WTC11 (cell line): ENCODE measurements around the gene TIMM10. TPM values are rescaled to one million over a fixed set of nuclear protein-coding genes. Genes with fewer than 3 reads are reported as not detected.

Source experiments
- ATAC-seq: fragments of 200-7000 bp; cut with Tn5 transposase; 2 replicates; pipeline ENCODE4 v1.10.0; 2021; ENCODE audit warnings: mild to moderate bottlenecking, moderate library complexity
- CTCF ChIA-PET: fragments of 300-600 bp; sonication (Branson Sonifier 250); formaldehyde crosslinking; loops from one replicate; lab custom pipeline; 2021; ENCODE audit warnings: antibody characterized with exemption; lab: Charles Lee
- POLR2A ChIA-PET: fragments of 350-600 bp; sonication (Branson Sonifier 250); formaldehyde crosslinking; loops from one replicate; lab custom pipeline; 2021; ENCODE audit warnings: antibody characterized with exemption; lab: Charles Lee
- DNase-seq: peaks from one replicate; pipeline ENCODE4 v3.0.0; 2021; ENCODE audit warnings: low spot score
- H3K27ac Mint-ChIP-seq: 2 replicates; pipeline ENCODE4 v1.8.0; 2021; ENCODE audit warnings: mixed read lengths
- H3K27me3 Mint-ChIP-seq: 2 replicates; pipeline ENCODE4 v1.8.0; 2021; ENCODE audit warnings: low read depth, mild to moderate bottlenecking, moderate library complexity, mixed read lengths
- H3K36me3 Mint-ChIP-seq: 2 replicates; pipeline ENCODE4 v1.8.0; 2021; ENCODE audit warnings: mixed read lengths
- H3K4me1 Mint-ChIP-seq: 2 replicates; pipeline ENCODE4 v1.8.0; 2022; ENCODE audit warnings: mixed read lengths
- H3K4me3 Mint-ChIP-seq: 2 replicates; pipeline ENCODE4 v1.8.0; 2021; ENCODE audit warnings: mild to moderate bottlenecking, moderate library complexity, mixed read lengths
- H3K9me3 Mint-ChIP-seq: 2 replicates; pipeline ENCODE4 v1.8.0; 2021; ENCODE audit warnings: mixed read lengths
- FOXJ3 ChIP-seq: sonication (generic); formaldehyde crosslinking; IDR thresholded peaks from 2 replicates; pipeline ENCODE4 v1.9.0; 2021; ENCODE audit warnings: missing genetic modification reagents, mild to moderate bottlenecking, borderline replicate concordance
- GABPB1 ChIP-seq: sonication (generic); formaldehyde crosslinking; IDR thresholded peaks from 2 replicates; pipeline ENCODE4 v1.8.1; 2023; ENCODE audit warnings: mild to moderate bottlenecking, missing genetic modification reagents
- MXD4 ChIP-seq: fragments of 250-450 bp; sonication (Bioruptor Pico); IDR thresholded peaks from 2 replicates; pipeline ENCODE4 v1.8.0; 2021; ENCODE audit warnings: mild to moderate bottlenecking, moderate library complexity, borderline replicate concordance
- NR3C1 ChIP-seq: sonication (generic); formaldehyde crosslinking; conservative IDR thresholded peaks from 2 replicates; pipeline ENCODE4 v1.8.1; 2023; ENCODE audit warnings: low read depth, mild to moderate bottlenecking, missing genetic modification reagents
- RELA ChIP-seq: sonication (generic); formaldehyde crosslinking; IDR thresholded peaks from 2 replicates; pipeline ENCODE4 v1.8.1; 2022; ENCODE audit warnings: missing genetic modification reagents, mild to moderate bottlenecking, borderline replicate concordance
- TP53 ChIP-seq: sonication (generic); formaldehyde crosslinking; IDR thresholded peaks from 2 replicates; pipeline ENCODE4 v1.8.1; 2023; ENCODE audit warnings: mild to moderate bottlenecking, missing genetic modification reagents
- ZNF671 ChIP-seq: fragments of 250-450 bp; sonication (Bioruptor Pico); IDR thresholded peaks from 2 replicates; pipeline ENCODE4 v1.8.0; 2021; ENCODE audit warnings: mild to moderate bottlenecking
- total RNA-seq: library from RNA; stranded (reverse); gene quantifications from 3 replicates; pipeline ENCODE4 v1.2.3, GENCODE V29; 2021
- TF ChIP-seq, protein P1 (sequence below): sonication (generic); formaldehyde crosslinking; IDR thresholded peaks from 2 replicates; pipeline ENCODE4 v1.8.0; 2023; ENCODE audit warnings: missing genetic modification reagents
- TF ChIP-seq, protein P2 (sequence below): fragments of 250-450 bp; sonication (Bioruptor Pico); IDR thresholded peaks from 2 replicates; pipeline ENCODE4 v1.9.0; 2021; ENCODE audit warnings: mild to moderate bottlenecking, borderline replicate concordance
- TF ChIP-seq, protein P3 (sequence below): sonication (generic); formaldehyde crosslinking; IDR thresholded peaks from 2 replicates; pipeline ENCODE4 v1.8.1; 2022; ENCODE audit warnings: mild to moderate bottlenecking, moderate library complexity, missing genetic modification reagents
- TF ChIP-seq, protein P4 (sequence below): sonication (generic); formaldehyde crosslinking; IDR thresholded peaks from 2 replicates; pipeline ENCODE4 v1.8.1; 2023; ENCODE audit warnings: mild to moderate bottlenecking, missing genetic modification reagents, moderate library complexity
- TF ChIP-seq, protein P5 (sequence below): fragments of 200-600 bp; IDR thresholded peaks from 2 replicates; pipeline ENCODE4 v1.8.0; 2022; ENCODE audit warnings: antibody characterized with exemption

The TIMM10 gene
- total RNA-seq, 1 experiment from 2014 or later = 92.8 TPM

- TF ChIP-seq RELA (CRISPR knock-in tag) = no peak
- TF ChIP-seq, protein P1, sequence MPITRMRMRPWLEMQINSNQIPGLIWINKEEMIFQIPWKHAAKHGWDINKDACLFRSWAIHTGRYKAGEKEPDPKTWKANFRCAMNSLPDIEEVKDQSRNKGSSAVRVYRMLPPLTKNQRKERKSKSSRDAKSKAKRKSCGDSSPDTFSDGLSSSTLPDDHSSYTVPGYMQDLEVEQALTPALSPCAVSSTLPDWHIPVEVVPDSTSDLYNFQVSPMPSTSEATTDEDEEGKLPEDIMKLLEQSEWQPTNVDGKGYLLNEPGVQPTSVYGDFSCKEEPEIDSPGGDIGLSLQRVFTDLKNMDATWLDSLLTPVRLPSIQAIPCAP (CRISPR knock-in tag) = no peak
- no peak for TF ChIP-seq TP53
- TF ChIP-seq, protein P2, sequence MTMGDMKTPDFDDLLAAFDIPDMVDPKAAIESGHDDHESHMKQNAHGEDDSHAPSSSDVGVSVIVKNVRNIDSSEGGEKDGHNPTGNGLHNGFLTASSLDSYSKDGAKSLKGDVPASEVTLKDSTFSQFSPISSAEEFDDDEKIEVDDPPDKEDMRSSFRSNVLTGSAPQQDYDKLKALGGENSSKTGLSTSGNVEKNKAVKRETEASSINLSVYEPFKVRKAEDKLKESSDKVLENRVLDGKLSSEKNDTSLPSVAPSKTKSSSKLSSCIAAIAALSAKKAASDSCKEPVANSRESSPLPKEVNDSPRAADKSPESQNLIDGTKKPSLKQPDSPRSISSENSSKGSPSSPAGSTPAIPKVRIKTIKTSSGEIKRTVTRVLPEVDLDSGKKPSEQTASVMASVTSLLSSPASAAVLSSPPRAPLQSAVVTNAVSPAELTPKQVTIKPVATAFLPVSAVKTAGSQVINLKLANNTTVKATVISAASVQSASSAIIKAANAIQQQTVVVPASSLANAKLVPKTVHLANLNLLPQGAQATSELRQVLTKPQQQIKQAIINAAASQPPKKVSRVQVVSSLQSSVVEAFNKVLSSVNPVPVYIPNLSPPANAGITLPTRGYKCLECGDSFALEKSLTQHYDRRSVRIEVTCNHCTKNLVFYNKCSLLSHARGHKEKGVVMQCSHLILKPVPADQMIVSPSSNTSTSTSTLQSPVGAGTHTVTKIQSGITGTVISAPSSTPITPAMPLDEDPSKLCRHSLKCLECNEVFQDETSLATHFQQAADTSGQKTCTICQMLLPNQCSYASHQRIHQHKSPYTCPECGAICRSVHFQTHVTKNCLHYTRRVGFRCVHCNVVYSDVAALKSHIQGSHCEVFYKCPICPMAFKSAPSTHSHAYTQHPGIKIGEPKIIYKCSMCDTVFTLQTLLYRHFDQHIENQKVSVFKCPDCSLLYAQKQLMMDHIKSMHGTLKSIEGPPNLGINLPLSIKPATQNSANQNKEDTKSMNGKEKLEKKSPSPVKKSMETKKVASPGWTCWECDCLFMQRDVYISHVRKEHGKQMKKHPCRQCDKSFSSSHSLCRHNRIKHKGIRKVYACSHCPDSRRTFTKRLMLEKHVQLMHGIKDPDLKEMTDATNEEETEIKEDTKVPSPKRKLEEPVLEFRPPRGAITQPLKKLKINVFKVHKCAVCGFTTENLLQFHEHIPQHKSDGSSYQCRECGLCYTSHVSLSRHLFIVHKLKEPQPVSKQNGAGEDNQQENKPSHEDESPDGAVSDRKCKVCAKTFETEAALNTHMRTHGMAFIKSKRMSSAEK (CRISPR knock-in tag) = no peak
- TF ChIP-seq MXD4 (CRISPR knock-in tag) = no peak
These were observed 36.7 kb downstream of the TIMM10 start (continued) for GRCh38 chr11:57493507-57494503.

DNA sequence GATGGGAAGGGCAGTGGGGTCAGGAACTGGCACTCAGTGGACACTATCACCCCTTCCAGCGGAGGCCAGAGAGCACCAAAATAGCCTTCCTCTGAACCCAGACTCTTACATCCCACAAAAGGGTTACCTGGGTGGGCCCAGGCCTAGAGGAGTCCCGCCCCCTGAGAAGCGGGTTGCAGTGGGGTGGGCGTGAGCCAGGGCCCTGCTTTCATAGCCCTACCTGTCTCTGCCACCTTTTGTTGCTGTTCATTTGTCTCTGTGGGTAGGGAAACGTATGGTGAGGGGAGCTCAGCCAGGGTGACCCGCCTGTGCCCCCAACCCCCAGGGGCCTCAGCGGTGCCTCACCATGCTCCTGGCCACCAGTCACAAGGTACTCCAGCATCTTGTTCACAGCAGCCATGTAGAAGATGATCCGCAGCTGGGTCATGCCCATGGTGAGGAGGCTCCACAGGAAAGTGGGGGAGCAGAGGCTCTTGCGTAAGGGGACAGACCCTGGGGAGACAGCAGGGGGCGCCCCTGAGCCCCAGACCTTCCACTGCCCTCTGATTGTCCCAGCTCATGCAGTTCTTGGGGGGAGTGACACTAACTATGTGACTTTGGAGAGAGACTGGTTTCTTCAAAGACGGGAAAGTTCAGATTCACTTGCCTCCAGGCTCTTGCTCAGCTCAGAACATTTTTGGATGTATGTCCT lies 39.0 kb downstream of the TIMM10 start:
- TF ChIP-seq GABPB1 (0 out of 2 replicates have a peak, but pooled peaks have one; percentile 24), ZNF671 (CRISPR knock-in tag) (no peak), FOXJ3 (CRISPR knock-in tag) (no peak), NR3C1 (no peak)
- TF ChIP-seq, protein P2 (CRISPR knock-in tag) = no peak
- TF ChIP-seq, protein P3, sequence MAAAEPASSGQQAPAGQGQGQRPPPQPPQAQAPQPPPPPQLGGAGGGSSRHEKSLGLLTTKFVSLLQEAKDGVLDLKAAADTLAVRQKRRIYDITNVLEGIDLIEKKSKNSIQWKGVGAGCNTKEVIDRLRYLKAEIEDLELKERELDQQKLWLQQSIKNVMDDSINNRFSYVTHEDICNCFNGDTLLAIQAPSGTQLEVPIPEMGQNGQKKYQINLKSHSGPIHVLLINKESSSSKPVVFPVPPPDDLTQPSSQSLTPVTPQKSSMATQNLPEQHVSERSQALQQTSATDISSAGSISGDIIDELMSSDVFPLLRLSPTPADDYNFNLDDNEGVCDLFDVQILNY (CRISPR knock-in tag) = no peak
- TF ChIP-seq, protein P4, sequence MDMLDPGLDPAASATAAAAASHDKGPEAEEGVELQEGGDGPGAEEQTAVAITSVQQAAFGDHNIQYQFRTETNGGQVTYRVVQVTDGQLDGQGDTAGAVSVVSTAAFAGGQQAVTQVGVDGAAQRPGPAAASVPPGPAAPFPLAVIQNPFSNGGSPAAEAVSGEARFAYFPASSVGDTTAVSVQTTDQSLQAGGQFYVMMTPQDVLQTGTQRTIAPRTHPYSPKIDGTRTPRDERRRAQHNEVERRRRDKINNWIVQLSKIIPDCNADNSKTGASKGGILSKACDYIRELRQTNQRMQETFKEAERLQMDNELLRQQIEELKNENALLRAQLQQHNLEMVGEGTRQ (CRISPR knock-in tag) = no peak
- TF ChIP-seq, protein P5, sequence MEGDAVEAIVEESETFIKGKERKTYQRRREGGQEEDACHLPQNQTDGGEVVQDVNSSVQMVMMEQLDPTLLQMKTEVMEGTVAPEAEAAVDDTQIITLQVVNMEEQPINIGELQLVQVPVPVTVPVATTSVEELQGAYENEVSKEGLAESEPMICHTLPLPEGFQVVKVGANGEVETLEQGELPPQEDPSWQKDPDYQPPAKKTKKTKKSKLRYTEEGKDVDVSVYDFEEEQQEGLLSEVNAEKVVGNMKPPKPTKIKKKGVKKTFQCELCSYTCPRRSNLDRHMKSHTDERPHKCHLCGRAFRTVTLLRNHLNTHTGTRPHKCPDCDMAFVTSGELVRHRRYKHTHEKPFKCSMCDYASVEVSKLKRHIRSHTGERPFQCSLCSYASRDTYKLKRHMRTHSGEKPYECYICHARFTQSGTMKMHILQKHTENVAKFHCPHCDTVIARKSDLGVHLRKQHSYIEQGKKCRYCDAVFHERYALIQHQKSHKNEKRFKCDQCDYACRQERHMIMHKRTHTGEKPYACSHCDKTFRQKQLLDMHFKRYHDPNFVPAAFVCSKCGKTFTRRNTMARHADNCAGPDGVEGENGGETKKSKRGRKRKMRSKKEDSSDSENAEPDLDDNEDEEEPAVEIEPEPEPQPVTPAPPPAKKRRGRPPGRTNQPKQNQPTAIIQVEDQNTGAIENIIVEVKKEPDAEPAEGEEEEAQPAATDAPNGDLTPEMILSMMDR = peak; percentile 89
- H3K36me3 Mint-ChIP-seq = peaks cover 29% of the 10 kb centered on the region
- peak; percentile 78 for DNase-seq
- CTCF ChIA-PET = interaction anchor here (0.5 to 8.5 kb wide), 34 partner anchors 9 to 288 kb away, joined by 3 to 260 read pairs (median 6); partner anchors contain the start of genes MED19, SLC43A1 and TIMM10
- peaks cover 12% of the 10 kb centered on the region for H3K4me1 Mint-ChIP-seq
- no peaks in the 10 kb centered on the region for H3K27me3 Mint-ChIP-seq
- H3K27ac Mint-ChIP-seq = peak overlapping the region; percentile 53; the same call in 1 of the 2 replicates
- no peaks in the 10 kb centered on the region for H3K9me3 Mint-ChIP-seq
- peak; percentile 72 for ATAC-seq
- POLR2A ChIA-PET = interaction anchor here (1.0 to 1.4 kb wide), 4 partner anchors 9 to 153 kb away, joined by 3 to 8 read pairs (median 4); no protein-coding TSS in a partner anchor
- no peak overlapping the region for H3K4me3 Mint-ChIP-seq
